ENCODE data around the gene PRKG1.

DNA sequence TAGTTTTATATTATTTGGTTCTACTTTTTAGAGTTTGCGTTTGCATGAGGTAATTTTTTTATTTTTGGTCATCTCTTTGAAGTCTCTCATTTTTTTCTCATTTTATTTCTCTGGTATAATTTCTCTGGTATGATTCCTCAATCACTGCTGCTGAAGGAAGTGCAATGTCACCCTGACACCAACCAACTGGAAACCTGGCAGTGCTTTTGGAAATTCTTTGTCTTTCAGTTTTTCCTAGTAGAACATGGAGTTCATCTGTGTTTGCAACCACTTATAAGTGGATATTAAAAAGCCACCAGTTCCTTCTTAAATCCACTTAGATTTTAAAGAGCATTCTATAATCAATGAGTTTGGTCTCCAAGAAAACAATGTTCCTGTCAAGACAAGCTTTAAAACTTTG is 291.8 kb downstream of the PRKG1 start:
- no peak for TF ChIP-seq CTCF (conservative IDR thresholded peaks at IDR 0.05 in 1 of 2, IDR thresholded peaks at IDR 0.05 in 1 of 2; ENCODE audit: low read depth in 1 of 2, low read length in 2 of 2)
- no peak for TF ChIP-seq EZH2 (IDR thresholded peaks at IDR 0.05; ENCODE audit: low read length, missing control alignments)
